Spleen (tissue), 11 donors: ENCODE results near the gene RBM18. TPM values are rescaled to one million over a fixed set of nuclear protein-coding genes. Genes with fewer than 3 reads are reported as not detected.

Experiments
- DNase-seq: peaks from one replicate; pipeline ENCODE4 v3.0.0-alpha.2; 2020
- H3K27ac ChIP-seq, 8 donors: fragments of 200-600 bp; sonication (generic) in 7 of 8; 1 replicate in 4 of 8; 2 replicates in 4 of 8; pipeline versions ENCODE4 v1.5.0 to v1.8.0; 2016 to 2021; ENCODE audit warnings: inconsistent platforms in 4 of 8, mild to moderate bottlenecking in 4 of 8, moderate library complexity in 1 of 8
- H3K27me3 ChIP-seq, 7 donors: fragments of 200-600 bp; sonication (generic) in 6 of 7; replicated peaks in 1 of 7; 1 replicate in 4 of 7; 2 replicates in 3 of 7; pipeline versions ENCODE4 v1.5.0 to v1.8.0; 2016 to 2021; ENCODE audit warnings: inconsistent platforms in 3 of 7, mild to moderate bottlenecking in 1 of 7
- H3K36me3 ChIP-seq, 6 donors: fragments of 200-600 bp; sonication (generic) in 5 of 6; 1 replicate in 4 of 6; 2 replicates in 2 of 6; pipeline versions ENCODE4 v1.5.0 to v1.8.0; 2016 to 2021; ENCODE audit warnings: inconsistent platforms in 2 of 6
- H3K4me1 ChIP-seq, 6 donors: fragments of 200-600 bp; sonication (generic) in 5 of 6; 1 replicate in 3 of 6; 2 replicates in 3 of 6; pipeline versions ENCODE4 v1.5.0 to v1.8.0; 2016 to 2021; ENCODE audit warnings: inconsistent platforms in 3 of 6
- H3K4me3 ChIP-seq, 8 donors: fragments of 200-600 bp; sonication (generic) in 7 of 8; 1 replicate in 4 of 8; 2 replicates in 4 of 8; pipeline versions ENCODE4 v1.5.0 to v1.8.0; 2016 to 2021; ENCODE audit warnings: inconsistent platforms in 4 of 8, mild to moderate bottlenecking in 4 of 8, moderate library complexity in 2 of 8
- H3K9me3 ChIP-seq, 8 donors: fragments of 200-600 bp; sonication (generic) in 7 of 8; 1 replicate in 4 of 8; 2 replicates in 4 of 8; pipeline versions ENCODE4 v1.5.0 to v1.8.0; 2016 to 2021; ENCODE audit warnings: inconsistent platforms in 4 of 8
- CTCF ChIP-seq, 11 experiments: fragments of 200-600 bp in 7 of 11; fragments of 450-650 bp in 4 of 11; sonication (generic) in 4 of 11; IDR thresholded peaks in 8 of 11; conservative IDR thresholded peaks in 3 of 11; 1 replicate in 7 of 11; 2 replicates in 4 of 11; pipeline versions ENCODE4 v1.4.0 to v1.8.0; 2016 to 2021; ENCODE audit warnings: antibody characterized with exemption in 11 of 11, inconsistent platforms in 4 of 11, mild to moderate bottlenecking in 1 of 11
- POLR2A ChIP-seq, 3 donors: fragments of 450-650 bp; IDR thresholded peaks; one replicate each; pipeline ENCODE4 v1.5.1; 2017; ENCODE audit warnings: antibody characterized with exemption in 3 of 3, mild to moderate bottlenecking in 1 of 3
- POLR2AphosphoS5 ChIP-seq, 3 donors: sonication (generic); formaldehyde crosslinking; IDR thresholded peaks; one replicate each; pipeline ENCODE4 v1.5.1; 2017; ENCODE audit warnings: antibody characterized with exemption in 3 of 3
- WGBS, 5 donors: extraction: QIAGEN DNeasy Blood & Tissue Kit in 3 of 5; methylation state at CpG; one replicate each; pipeline versions ENCODE4 v1.1.5 to v1.1.7; 2013 to 2018; 5-methylcytosine and 5-hydroxymethylcytosine counted together
- intact Hi-C: fragments of 100-400 bp; cut with DNase I; formaldehyde crosslinking; loops from one replicate; pipeline ENCODE4 v1.15.0; 2023; ENCODE audit warnings: low total_unique reads
- polyA plus RNA-seq, 3 donors: library from polyadenylated mRNA; stranded (reverse); fragments of 200-250 nt; gene quantifications; one replicate each; pipeline ENCODE4 v1.2.1, GENCODE V29; 2013
- total RNA-seq, 7 donors: library from RNA; depleted of rRNA in 3 of 7; stranded (reverse); fragments of >200 nt in 3 of 7; fragmentation: NEBNext Ultra II Directional in 4 of 7; extraction: Animal tissue kit (Norgen Biotek cat#: 25700) in 4 of 7; gene quantifications; one replicate each; pipeline versions ENCODE4 v1.1.0 to v1.2.1, GENCODE V29; 2016 to 2021
- donor health status: healthy with polysubstance abuse.
- donor health status: DM: no; HTN: no; CAD: no; lungs with moderate emphysema.
- donor health status: DM: no; HTN: no; CAD: no.
- donor health status: Bipolar disorder and iron deficiency.
- donor health status: healthy.
- donor health status: DM: no; HTN: no; CAD: no.
- donor health status: DM: yes; HTN: yes; CAD: no.

Gene RBM18
- total and polyA plus RNA-seq, 10 donors = 4.2 to 21.5 (median 11.2) TPM

- intact Hi-C loops = no loop called here
- Histone ChIP-seq H3K4me3 (peak within 1 kb of the TSS; percentile 27 to 68 (median 40)), H3K27me3 (peaks cover 4 to 87% (median 48%) of the 10 kb centered on the region in 7 donors), H3K36me3 (no peaks in the 10 kb centered on the region), H3K27ac (no peak within 1 kb of the TSS), H3K4me1 (peaks cover 4 to 36% (median 22%) of the 10 kb centered on the region in 6 donors), H3K9me3 (no peaks in the 10 kb centered on the region)
- 8 to 15% (median 12%) methylated on average over 37 to 70 of the region's 70 CpGs for WGBS, 5 donors
- no peak for TF ChIP-seq POLR2A (IDR thresholded peaks at IDR 0.05)
- TF ChIP-seq CTCF (IDR thresholded peaks at IDR 0.05 in 8 of 11, conservative IDR thresholded peaks at IDR 0.05 in 3 of 11) = no peak
- TF ChIP-seq POLR2AphosphoS5 (IDR thresholded peaks at IDR 0.05) = no peak
- no peak for DNase-seq
Observed at GRCh38 chr9:122228568-122229484, 35.8 kb downstream of the RBM18 start, which contains the start of gene LHX6. Gene LHX6 (minus strand): TSS chr9:122228957. CDS start chr9:122228740, 217 bp downstream.

- intact Hi-C loops = no loop called here
- H3K4me3 ChIP-seq = peak overlapping the region; percentile 27 to 68 (median 40)
- peaks cover 4 to 36% (median 22%) of the 10 kb centered on the region in 6 donors for H3K4me1 ChIP-seq
- TF ChIP-seq POLR2AphosphoS5 (IDR thresholded peaks at IDR 0.05) (no peak), CTCF (IDR thresholded peaks at IDR 0.05 in 8 of 11, conservative IDR thresholded peaks at IDR 0.05 in 3 of 11) (no peak), POLR2A (IDR thresholded peaks at IDR 0.05) (no peak)
- no peak for DNase-seq
- no peaks in the 10 kb centered on the region for H3K9me3 ChIP-seq
- H3K27me3 ChIP-seq = peaks cover 4 to 93% (median 48%) of the 10 kb centered on the region in 7 donors
- WGBS, 5 donors = 1 to 3% (median 2%) methylated on average over 36 to 38 of the region's 38 CpGs
- H3K36me3 ChIP-seq = no peaks in the 10 kb centered on the region
- no peak overlapping the region for H3K27ac ChIP-seq
Observed at GRCh38 chr9:122228191-122228567, 36.5 kb downstream of the RBM18 start.

GRCh38 chr9:122227575-122227900, 37.1 kb downstream of the RBM18 start:
- Histone ChIP-seq H3K4me3 (peak overlapping the region in 5 of 8 donors; percentile 3 to 68 (median 40)), H3K27ac (no peak overlapping the region), H3K36me3 (no peaks in the 10 kb centered on the region), H3K27me3 (peaks cover 4 to 100% (median 48%) of the 10 kb centered on the region in 7 donors), H3K4me1 (peaks cover 4 to 36% (median 22%) of the 10 kb centered on the region in 6 donors), H3K9me3 (no peaks in the 10 kb centered on the region)
- TF ChIP-seq CTCF (IDR thresholded peaks at IDR 0.05 in 8 of 11, conservative IDR thresholded peaks at IDR 0.05 in 3 of 11) (no peak), POLR2A (IDR thresholded peaks at IDR 0.05) (no peak), POLR2AphosphoS5 (IDR thresholded peaks at IDR 0.05) (no peak)
- no peak for DNase-seq
- intact Hi-C loops = no loop called here
- WGBS, 5 donors = 17 to 65% (median 20%) methylated on average over 10 of the region's 10 CpGs
